ENCODE data around the gene NEK7.

- TF ChIP-seq CTCF (IDR thresholded peaks at IDR 0.05) (no peak), EZH2 (IDR thresholded peaks at IDR 0.05) (no peak), EZH2phosphoT487 (IDR thresholded peaks at IDR 0.05) (no peak)
Observed at GRCh38 chr1:198261886-198262285, 105.1 kb downstream of the NEK7 start.
